Hepatic stellate cell (primary cell): Measurements from ENCODE around the gene FOXL2NB.
A peak's percentile ranks its signal among the peaks of the same experiment; 100 is the strongest.
"Not testable (repeated sequence)": the region's sequence is repeated elsewhere in the genome, so short reads cannot be mapped to it uniquely, and the experiment has no call there.

Experiments
- DNase-seq: peaks from one replicate; pipeline ENCODE4 v3.0.0; 2011; ENCODE audit warnings: low spot score

The FOXL2NB gene

DNA sequence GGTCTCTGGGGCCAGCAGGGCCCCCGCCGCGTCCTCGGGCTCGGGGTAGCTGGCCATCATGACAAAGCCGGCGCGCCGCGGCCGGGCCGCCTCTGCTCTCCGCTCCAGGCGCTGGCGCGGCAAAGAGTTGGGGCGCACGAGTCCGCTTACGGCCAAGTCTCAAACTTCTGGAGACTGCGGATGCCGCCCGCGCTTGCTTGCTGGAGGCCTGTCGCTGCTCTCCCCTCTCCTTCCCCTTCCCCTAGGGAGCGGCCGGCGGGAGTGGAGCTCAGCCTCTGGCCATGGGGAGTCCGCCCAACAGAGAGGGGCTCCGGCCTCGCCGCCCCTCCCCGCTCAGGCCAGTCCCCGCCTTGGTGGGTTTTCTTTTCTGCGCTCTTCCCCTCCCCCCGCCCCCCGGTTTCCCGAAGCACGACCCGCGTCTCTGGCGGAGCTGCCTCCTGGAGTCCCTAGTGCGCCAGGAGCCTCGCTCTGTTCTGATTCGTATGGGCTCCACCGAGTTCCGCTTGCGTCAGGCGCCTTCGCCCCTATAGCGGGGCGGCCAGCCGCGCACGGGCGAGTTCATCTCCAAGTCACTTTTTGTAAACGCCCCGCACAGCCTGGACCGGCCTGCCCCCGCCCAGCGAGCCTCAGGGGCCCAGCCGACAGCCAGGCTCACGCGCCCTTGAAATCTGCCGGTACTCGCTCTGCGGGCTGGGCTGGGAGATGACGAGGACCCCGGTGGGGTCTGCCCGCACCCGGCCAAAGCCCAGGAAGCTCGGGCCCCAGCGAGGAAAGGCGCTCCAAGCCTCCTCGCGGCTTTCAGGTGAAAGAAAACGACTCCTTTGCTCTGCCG lies at the start of gene FOXL2NB, which contains the start of gene FOXL2:
Gene FOXL2NB (plus strand): TSS at position 555 of the 832 bp plus-strand sequence. CDS start 148 bp downstream, at position 703.
Gene FOXL2 (minus strand): TSS at position 475 of the 832 bp plus-strand sequence. CDS start 415 bp downstream, at position 60.
- DNase-seq: no peak

DNA sequence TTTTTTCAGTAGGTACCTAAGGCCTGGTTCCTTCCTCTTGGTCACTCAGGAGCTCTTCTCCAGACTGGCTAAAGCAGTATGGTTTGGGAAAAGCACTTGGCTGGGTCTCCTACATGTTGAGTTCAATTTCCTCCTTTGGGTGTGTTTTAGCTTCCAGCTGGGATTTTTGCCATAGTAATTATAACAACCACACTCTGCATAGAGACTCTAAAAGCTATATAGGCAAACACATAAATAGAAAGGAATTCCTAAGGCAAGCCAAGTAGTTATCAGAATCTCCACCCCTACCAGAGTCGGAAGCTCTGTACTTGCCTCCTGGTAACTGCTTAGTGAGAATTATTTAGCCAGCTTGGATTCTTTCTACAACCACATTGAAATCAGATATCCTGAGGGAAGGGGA lies 48.7 kb upstream of the FOXL2NB start:
- DNase-seq: no peak

DNA sequence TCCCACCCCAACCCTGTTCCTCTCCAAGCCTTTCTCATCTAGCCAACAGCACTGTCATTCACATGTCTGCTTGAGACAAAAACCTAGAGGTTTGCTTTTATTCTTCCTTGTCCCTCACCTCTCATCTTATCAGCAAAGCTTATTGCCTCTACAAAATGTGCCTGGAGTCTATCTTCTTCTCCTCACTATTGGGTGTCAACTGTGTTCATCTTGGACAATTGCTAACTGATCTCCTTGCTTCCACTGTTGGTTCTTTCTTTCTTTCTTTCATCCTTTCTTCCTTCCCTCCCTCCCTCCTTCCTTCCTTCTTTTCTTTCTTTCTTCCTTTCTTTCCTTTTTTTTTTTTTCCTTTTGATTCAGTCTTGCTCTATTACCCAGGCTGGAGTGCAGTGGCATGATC lies 48.3 kb upstream of the FOXL2NB start:
- no peak for DNase-seq

DNA sequence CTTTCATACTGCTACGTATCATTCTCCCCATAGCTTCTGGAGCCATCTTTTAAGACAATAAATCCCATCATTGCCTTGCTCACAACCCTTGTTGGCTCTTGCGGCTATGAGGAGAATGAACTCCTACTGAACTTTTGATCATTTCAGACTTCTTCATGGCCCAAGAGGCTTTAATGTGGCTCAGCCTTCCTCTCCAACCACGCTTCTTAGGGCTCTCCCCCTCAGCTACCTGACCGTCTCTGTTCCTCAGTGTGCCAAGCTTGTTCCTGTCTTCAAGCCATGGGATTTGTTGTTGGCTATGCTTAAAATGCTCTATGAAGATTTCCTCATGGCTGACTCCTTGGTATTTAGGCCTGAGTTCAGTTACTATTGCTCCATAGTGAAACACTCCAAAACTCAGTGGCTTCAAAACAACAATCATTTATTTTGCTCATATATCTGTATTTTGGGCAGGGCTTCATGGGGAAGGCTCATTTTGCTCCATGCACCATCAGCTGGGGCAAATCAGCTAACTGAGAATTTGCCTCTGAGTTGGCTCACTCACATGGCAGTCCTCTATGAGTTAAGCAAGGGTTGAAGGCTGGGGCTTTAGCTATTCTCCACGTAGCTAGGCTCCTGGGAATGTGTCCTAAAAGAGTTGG lies 47.5 kb upstream of the FOXL2NB start:
- no peak for DNase-seq

DNA sequence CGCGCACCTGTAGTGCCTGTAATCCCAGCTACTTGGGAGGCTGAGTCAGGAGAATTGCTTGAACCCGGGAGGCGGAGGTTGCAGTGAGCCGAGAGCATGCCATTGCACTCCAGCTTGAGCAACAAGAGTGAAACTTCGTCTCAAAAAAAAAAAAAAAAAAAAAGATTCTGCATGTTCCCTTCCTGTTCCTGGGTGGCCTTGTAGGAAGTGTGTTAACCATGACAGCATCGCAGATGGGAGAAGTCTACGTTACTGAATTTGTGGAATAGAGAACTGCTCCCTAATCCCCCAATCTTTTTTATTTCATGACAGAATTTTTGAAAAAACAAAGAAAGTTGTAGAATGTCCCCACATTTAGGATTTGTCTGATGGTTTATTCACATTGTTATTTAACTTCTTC lies 45.5 kb upstream of the FOXL2NB start:
- DNase-seq: no peak

DNA sequence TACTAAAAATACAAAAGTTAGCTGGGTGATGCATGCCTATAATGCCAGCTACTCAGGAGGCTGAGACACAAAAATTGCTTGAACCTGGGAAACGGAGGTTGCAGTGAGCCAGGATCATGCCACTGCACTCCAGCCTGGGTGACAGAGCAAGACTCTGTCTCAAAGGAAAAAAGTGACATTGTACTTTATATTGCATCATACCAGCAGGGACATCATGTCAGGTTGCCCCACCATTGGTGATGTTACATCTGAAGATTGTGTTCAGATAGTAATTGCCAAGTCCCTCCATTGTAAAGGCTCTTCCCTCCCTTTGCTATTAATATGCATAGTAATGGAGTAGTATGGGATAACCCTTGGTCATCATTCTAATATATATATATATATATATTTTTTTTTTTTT lies 44.8 kb upstream of the FOXL2NB start:
- no peak for DNase-seq

DNA sequence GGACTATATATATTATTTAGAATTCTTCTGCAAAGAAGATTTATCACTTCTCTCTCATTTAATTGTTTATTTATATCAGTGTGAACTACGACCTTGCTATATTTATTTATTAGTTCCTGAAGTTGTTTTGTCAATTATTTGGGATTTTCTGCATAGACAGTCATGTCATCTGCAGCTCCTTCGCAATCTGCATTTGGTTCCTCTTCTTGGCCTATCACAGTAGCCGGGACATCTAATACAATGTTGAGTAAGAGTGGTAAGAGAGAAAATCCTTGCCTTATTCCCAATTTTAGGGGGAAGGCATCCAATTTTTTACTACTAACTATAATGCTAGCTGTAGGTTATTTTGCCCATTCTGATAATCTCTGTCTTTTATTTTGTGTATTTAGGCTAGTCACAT lies 39.5 kb upstream of the FOXL2NB start:
- DNase-seq: no peak

DNA sequence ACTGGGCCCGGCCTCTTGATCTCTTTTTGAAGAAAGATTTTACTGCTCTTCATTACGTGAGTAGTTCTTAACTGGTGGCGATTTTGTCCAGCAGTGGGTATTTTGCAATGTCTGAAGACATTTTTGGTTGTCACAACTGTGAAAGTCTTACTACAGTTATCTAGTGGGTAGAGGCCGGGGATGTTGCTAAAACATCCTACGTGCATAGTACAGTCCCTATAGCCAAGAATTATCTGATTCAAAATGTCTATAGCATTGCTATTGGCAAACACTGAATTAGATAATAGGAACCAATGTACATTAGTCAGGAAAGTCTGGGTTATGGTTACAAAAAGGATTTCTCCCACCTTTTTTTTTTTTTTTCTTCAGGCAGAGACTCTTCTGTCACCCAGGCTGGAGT lies 38.2 kb upstream of the FOXL2NB start:
- DNase-seq: no peak

DNA sequence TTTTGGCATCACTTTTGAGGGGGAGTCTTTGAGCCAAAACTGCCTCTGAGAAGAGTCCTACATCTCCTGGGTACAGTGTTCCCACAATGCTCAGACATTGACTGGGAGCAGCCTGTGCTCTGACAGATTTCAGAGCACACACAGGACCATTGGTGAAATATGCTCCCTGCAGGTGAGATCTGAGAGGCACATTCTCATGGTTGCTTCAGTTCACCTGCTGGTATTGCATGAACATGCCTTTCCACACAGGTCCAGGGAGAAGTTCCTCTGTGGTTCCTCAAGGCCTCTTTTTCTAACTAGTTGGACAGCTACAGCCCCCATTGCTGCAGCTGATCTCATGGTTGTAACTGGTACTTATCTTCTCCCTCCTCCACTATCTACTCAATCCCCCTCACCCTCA lies 37.1 kb upstream of the FOXL2NB start:
- DNase-seq: no peak

DNA sequence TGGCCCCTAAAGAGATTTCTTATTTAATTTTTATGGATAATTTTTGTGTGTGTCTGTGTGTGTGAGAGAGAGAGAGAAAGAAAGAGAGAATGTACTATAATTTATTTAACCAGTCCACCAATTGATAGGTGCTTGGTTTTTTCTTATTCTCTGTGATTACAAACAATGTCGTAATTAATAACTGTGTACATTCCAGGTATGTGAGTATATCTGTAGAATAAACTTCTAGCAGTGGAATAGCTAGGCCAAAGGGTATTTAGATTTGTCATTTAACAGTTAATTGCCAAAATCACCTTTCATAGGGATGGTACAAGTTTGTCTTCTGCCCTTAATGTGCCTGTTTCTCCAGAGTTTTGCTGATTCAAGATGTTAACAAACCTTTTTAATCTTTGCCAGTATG lies 35.4 kb upstream of the FOXL2NB start:
- DNase-seq: no peak

DNA sequence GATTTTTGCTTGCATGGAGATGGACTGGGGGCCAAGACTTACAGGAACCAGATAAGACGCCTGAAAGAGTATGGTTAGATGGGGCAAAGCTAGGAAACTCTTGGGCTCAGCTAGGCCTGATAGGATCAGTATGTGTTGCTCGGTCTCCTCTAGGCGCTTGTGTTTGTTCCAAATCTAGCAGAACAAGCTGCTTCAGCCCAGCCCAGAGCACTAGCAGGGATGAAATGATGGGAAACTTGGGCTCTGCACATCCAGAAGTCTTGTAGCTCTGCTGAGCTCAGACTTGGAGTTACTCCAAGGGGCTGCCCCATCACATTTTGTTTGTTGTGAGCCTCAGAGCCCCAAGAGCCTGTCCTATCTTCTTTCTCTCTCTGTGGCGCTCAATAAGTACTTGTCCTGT lies 34.8 kb upstream of the FOXL2NB start:
- DNase-seq: no peak

DNA sequence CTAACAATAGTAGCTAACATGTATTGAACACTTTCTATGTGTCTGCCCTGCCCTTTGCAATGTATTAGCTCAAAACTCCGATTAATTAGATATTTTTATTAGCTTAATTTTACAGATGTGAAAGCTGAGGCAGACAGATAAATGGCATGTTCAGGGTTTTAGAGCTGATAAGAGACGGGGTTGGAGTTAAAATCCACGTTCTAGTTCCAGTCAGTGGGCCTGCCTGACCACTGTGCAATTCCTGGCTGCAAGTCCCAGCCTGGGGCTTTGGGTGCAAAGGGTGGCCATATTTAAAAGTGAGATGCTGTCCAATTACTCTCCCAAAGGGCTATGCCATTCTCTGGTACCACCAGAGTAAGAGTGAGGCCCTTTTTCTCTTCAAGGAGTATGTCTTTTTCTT lies 33.3 kb upstream of the FOXL2NB start:
- DNase-seq: no peak

DNA sequence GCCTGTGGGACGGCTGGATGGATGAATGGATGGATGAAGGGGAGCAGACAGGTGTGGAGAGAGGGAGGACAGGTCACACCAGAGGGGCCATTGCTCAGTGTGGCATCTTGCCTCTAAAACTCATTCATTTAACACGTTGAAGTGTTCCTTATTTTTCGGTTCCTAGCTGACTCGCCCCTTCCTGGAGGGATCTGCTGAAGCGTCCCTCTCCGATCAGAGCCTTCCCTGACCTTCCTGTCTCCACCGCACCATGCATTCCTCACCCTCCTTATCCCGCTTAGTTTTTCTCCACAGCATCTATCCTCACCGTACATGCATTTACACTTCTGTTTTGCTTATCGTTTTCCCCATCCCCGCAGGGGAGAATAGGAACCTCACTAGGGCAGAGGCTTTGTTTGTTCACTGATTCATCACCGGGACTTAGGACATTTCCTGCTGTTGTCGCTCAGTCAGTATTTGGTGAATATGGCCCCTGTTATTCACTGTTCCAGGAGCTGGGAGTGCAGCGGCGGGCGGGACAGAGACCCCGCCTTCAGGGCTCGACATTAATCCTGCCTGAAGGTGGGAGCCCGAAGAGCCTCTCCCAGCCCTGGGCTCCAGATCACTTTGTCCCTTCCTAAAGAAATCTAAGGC lies 32.0 kb upstream of the FOXL2NB start:
- DNase-seq: peak; percentile 69

DNA sequence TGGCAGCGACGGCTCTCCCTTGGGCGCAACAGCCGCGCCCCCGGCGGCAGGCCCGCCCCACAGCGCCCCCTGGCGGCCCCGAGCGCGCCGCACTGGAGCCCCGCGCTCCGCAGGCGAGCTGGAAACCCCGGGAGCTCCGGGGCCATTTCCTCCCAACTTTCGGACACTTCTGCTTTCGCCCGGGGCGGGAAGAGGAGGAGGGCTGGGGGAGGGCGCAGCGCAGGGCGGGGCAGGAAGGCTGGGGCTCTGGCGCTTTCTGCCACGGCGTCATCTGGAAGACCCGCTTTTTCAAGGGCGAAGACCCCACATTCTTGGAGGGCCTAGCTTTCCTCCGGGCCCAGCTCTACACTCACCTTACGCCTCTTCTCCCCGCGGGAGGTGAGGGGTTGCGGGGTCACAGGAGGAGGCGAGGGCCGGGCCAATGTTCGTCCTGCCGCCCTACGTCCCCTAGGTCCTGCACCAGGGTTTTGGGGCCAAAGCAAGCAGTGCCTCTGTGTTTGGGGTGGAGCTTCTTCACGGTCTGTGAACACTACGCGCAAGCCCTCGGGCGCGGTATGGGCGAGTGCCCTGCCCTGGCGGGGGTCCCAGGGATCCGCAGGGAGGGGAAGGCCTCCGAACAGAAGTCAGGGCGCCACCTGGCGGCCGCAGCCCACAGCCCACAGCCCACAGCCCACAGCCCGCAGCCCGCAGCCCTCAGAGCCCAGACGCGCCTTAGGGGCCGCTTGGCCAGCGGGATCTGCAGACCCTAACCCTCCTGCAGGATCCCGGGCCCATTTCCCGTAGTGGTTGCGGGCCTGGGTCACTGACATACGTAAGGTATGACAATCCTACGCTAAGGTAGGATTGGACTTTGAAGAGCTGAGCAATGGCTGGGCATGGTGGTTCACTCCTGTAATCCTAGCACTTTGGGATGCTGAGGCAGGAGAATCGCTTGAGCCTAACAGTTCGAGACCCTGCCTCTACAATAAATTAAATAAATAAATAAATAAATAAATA lies 31.2 kb upstream of the FOXL2NB start:
- peak; percentile 95 for DNase-seq

DNA sequence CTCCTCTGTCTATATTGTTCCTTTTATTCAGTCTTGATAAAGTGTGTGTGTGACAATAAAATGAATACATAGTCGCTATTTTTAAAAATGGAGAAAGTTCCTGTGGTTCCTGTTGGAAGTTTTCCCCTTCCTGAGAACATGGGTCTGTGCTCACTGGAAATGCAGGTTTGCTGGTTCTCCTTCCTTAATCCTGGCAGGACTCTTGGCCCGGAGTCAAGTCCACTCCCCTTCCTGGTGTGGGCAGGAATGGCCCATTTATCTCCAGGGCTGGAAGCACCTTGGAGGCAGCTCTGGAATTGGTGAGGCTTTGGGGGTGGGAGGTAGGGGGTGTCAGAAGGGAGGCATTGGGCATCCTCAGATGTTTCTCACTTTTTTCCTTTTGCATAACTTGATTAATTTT lies 30.2 kb upstream of the FOXL2NB start:
- DNase-seq: no peak

DNA sequence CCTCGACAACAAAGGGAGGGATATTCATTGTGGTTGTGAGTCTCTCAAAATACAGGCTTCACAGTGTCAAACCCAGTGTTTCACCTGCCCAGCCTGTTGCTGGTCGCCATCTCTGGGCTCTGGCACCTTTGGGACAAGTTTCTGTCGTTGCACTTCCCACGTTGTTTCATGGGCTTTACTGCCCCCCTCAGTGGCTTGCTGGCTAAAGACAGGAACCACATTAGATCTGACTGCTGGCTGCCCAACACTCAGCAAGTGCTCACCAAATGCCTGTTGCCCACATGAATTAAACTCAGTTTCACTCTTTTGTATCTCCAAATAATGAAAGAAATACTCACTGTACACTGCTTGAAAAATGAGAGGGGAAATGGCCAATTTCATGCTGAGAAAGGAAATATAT lies 27.7 kb upstream of the FOXL2NB start:
- DNase-seq: no peak

DNA sequence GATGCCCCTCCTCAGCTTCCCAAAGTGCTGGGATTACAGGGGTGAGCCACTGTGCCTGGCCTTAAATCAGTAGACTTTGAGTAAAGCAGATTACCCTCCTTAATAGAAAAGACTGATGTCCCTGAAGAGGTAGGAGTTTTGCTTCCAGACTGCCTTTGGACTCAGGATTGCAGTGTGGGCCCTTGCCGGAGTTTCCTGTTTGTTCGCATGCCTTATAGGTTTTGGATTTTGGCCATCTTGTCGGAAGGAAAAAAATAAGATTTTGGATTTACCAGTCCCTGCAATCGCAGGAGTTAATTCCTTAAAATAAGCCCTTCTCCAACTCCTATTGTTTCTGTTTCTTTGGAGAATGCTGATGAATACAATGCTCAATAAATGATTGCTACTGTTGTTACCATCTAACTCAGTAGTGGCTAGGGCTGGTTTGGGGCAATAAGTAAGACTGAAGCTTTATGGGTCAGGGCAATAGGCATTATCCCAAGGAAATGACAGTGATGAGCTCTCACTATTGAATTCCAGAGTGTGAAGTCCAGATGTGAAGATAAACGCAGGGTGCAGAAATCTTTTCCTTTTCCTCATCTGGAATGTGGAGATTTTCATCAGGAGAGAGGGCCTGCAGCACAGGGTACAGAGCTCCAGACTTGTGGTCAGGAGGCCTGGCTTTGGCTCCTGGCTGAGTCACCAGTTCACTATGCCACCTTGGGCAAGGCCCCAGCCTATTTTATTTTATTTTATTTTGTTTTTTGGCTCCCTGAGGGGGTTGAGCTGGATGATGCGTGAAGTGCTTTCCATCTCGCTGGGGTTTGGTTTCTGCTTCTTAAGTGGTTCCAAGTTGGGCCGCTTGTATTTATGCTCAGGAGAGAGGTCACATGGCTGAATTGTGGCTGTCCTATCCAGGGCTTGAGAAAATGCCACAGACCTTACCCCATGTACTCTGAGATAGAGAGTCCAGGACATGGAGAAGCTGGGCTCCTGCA lies 25.4 kb upstream of the FOXL2NB start:
- DNase-seq: peak; percentile 78

DNA sequence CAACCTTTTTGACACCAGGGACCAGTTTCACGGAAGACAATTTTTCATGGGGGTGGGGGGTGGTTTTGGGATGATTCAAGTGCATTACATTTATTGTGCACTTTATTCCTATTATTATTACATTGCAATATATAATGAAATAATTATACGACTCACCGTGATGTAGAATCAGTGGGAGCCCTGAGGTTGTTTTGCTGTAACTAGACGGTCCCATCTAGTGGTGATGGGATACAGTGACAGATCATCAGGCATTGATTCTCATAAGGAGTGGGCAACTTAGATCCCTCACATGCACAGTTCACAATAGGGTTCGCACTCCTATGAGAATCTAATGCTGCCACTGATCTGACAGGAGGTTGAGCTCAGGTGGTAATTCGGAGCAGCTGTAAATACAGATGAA lies 24.6 kb upstream of the FOXL2NB start:
- DNase-seq: not testable (repeated sequence)

DNA sequence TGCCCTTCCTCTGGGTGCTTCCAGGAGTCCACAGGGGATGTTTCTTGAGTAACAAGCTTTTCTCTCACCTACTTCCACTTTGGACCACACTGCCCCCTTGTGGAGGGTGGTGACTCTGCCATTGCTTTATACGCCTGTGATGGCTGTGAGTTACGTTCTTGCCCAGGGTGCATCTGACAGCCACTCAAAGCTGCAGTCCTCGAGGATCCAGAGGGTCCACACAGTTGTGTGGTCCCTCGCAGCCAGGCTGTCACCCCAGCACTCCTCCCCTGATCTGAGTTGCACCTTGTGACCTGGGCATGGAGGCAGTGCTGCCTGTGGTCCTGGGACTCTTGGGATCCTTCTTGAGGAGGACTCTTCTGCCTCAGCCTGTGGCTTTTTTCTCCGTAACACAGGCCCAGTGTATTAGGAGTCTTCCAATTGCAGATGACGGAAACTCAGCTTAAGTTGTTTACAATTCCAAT lies 23.5 kb upstream of the FOXL2NB start:
- DNase-seq: peak; percentile 81

DNA sequence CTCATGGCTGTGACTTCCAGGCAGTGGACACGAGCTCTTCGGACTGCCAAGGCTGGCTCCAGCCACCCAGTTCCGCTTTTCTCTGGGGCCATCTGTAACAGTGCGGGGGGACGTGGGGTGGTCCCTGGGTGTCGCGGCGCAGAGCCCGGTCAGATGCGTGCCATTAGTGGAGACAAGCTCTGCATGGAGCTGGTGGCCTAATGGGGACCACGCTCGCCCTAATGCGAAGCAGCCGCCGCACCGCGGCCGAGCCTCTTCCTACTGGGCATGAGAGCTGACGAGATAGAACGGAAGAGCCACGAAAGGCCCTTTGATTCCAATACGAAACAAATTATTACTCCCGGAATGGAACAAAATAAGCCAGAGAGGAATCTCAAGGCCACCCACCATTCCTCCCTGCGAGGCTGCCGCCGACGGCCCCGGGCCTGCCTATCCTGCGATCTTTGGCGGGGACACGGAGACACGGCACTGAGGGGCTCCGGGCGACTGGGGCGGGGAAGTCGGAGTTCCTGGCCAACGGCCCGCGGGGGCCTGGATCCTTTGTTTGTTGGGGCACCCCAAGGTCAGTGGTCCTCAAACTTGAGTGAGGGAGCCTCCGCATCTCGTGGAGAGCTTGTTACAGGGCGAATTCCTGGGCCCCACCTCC lies 18.2 kb upstream of the FOXL2NB start:
- DNase-seq: no peak
